Mesothelial cell of epicardium (in vitro differentiated cells): ENCODE results near the gene MIGA2. TPM values are rescaled to one million over a fixed set of nuclear protein-coding genes. Genes with fewer than 3 reads are reported as not detected.

Experiments used
- DNase-seq, 2 experiments: peaks; one replicate each; pipeline ENCODE4 v3.0.0; 2021; ENCODE audit warnings: low spot score in 2 of 2; ENCODE audit not compliant: unreplicated experiment in 2 of 2
- H3K27ac Mint-ChIP-seq: 2 replicates; pipeline ENCODE4 v1.8.0; 2021; ENCODE audit warnings: mixed read lengths
- H3K27me3 Mint-ChIP-seq: 2 replicates; pipeline ENCODE4 v1.8.0; 2021; ENCODE audit warnings: low read depth, mixed read lengths
- H3K36me3 Mint-ChIP-seq: 2 replicates; pipeline ENCODE4 v1.8.0; 2021; ENCODE audit warnings: mixed read lengths
- H3K4me1 Mint-ChIP-seq: 2 replicates; pipeline ENCODE4 v1.8.0; 2021; ENCODE audit warnings: mixed read lengths
- H3K4me3 Mint-ChIP-seq: 2 replicates; pipeline ENCODE4 v1.8.0; 2021; ENCODE audit warnings: mild to moderate bottlenecking, moderate library complexity, mixed read lengths
- H3K9me3 Mint-ChIP-seq: 2 replicates; pipeline ENCODE4 v1.8.0; 2021; ENCODE audit warnings: mixed read lengths
- total RNA-seq: library from RNA; stranded (reverse); gene quantifications from 3 replicates; pipeline ENCODE4 v1.2.1, GENCODE V29; 2021
- TF ChIP-seq, protein P1 (sequence below): fragments of 200-600 bp; sonication (generic); IDR thresholded peaks from one replicate; pipeline ENCODE4 v1.5.0; 2021; ENCODE audit warnings: antibody characterized with exemption; ENCODE audit not compliant: unreplicated experiment

Gene MIGA2
- total RNA-seq, 1 donor from 2014 or later: 37.9 TPM

DNA sequence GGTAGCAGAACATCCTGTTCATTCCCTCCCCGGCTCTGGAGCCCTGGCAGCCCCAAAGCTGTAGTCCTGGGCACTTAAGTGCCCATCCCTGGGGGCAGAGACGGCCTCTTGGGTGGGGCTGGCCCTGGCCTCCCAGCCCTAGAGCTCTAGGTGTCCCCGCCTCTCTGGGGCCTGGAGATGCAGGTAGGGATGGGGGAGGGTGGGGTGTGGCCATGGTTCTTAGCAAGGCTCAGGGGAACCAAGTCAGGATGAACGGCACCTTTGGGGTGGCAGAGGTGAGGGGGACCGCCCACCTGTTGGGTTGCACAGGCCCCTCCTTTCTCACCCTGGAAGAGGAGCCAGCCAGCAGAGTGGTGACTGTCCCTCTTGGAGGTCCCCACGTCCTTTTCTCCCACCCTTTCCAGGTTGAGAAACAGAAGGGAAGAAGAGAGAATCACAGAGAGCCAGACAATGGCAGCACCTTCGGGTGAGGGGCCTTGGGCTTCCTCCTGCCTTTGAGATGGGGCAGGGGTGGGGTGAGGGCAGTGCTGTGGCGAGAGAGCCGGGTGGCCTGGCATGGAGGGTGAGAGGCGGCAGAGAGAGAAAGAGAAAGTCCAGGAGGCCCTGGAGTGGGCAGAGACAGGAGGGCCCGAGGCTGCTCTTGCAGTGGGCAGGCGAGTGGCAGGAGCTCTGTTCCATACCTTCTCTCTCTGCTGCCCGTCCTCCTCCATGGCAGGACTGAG, 71.8 kb downstream of the MIGA2 start:
- Mint-ChIP-seq H3K4me3 (peak overlapping the region; percentile 63), H3K27ac (no peak overlapping the region), H3K36me3 (peaks cover 3% of the 10 kb centered on the region), H3K27me3 (no peaks in the 10 kb centered on the region), H3K4me1 (peaks cover 24% of the 10 kb centered on the region), H3K9me3 (no peaks in the 10 kb centered on the region)
- no peak for DNase-seq
- TF ChIP-seq, protein P1, sequence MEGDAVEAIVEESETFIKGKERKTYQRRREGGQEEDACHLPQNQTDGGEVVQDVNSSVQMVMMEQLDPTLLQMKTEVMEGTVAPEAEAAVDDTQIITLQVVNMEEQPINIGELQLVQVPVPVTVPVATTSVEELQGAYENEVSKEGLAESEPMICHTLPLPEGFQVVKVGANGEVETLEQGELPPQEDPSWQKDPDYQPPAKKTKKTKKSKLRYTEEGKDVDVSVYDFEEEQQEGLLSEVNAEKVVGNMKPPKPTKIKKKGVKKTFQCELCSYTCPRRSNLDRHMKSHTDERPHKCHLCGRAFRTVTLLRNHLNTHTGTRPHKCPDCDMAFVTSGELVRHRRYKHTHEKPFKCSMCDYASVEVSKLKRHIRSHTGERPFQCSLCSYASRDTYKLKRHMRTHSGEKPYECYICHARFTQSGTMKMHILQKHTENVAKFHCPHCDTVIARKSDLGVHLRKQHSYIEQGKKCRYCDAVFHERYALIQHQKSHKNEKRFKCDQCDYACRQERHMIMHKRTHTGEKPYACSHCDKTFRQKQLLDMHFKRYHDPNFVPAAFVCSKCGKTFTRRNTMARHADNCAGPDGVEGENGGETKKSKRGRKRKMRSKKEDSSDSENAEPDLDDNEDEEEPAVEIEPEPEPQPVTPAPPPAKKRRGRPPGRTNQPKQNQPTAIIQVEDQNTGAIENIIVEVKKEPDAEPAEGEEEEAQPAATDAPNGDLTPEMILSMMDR: no peak

DNA sequence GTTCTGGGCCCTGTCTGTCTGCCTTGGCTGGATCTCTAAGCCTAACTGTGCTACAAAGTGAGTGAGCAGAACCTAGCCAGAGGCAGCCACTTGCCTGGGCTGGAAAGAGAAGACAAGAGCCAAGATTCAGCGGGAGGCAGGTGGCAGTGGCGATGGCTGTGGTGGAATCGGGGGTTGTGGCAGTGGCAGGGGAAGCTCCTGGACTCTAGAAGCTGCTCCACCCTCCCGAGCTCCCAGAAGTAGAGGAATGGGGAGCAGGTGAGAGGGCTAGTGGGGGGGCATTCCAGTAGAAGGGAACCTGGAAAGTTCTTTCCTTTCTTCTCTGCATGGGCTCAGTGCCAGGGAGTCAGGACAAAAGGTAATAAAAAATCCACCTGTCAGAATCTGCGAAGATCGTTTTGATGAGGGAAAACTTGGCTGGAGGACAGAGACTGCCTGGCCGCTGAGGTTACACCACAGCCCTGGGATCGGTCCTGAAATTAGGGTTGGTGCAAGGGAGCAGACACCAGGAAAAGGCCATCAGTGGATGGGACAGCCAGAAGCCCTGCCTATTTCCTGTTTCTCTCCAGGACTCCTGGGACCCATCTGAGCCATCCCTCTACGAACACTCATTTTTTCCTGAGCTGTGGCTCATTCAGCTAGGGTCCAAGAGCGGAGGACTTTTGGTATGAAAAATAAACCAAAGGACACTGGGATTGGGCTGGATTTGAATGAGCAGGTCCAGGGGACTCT, 72.5 kb downstream of the MIGA2 start:
- Mint-ChIP-seq H3K36me3 (peaks cover 3% of the 10 kb centered on the region), H3K27me3 (no peaks in the 10 kb centered on the region), H3K4me3 (peak overlapping the region; percentile 63), H3K9me3 (no peaks in the 10 kb centered on the region), H3K4me1 (peaks cover 24% of the 10 kb centered on the region), H3K27ac (peak overlapping the region; percentile 0)
- TF ChIP-seq, protein P1: no peak
- no peak for DNase-seq

DNA sequence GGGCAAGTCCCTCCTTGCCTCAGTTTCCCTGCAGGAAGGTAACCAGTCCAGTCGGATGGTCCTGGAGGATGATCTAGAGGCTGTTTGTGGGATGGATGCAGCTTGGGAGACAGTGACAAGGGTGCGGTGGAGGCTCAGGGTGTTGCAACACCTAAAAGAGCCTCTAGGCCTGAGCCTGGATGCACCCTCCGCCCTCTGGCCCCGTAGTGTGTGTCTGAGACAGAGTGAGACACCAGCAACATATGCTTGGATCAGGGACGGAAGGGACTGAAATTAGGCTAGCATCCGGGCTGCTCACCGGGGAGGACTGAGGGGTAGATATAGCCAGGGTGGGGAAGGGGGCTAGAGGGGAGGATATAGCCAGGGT, 73.1 kb downstream of the MIGA2 start:
- Mint-ChIP-seq H3K27ac (peak overlapping the region; percentile 0), H3K4me1 (peaks cover 26% of the 10 kb centered on the region), H3K36me3 (peaks cover 3% of the 10 kb centered on the region), H3K9me3 (no peaks in the 10 kb centered on the region), H3K4me3 (peak overlapping the region; percentile 63), H3K27me3 (no peaks in the 10 kb centered on the region)
- TF ChIP-seq, protein P1: no peak
- DNase-seq: no peak

DNA sequence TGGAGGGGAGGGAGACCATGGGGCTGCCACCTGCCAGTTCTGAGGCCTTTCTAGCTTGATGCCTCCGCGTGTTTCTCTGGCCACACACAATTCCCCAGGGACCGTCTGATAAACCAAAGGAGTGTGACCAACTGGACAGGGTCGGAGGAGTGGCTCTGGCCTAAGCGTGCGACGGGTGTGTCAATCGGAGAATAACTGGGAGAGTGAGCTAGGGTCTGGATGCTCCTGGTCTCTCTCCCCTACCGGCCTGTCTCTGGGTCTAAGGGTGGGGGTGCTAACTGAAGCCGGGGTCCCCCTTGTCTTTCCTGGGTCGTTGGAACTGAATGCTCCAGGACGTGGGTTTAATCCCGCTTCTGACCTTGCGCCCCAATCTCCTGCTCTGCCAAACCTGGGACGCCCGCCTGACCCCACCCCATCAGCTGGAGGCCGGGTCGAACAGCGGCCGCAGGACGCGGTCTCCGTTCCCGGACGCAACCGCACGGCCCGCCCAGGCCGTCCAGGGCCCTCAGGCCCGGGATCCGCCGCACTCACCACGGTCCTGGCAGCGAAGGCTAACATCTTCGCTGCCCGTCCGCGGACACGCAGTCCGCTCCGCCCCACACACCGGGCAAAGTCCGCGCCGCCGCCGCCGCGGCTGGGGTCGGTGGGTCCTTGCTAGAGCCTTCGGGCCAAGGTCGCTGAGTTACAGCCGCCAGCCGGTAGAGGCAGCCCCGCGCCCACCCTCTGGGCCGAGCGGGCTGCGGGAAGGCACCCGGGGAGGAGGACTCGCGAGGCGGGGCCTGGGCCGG, 73.7 kb downstream of the MIGA2 start:
- Mint-ChIP-seq H3K27me3 (no peaks in the 10 kb centered on the region), H3K4me1 (peaks cover 33% of the 10 kb centered on the region), H3K4me3 (peak overlapping the region; percentile 97), H3K27ac (no peak overlapping the region), H3K9me3 (no peaks in the 10 kb centered on the region), H3K36me3 (peaks cover 3% of the 10 kb centered on the region)
- peak in 1 of 2 experiments; percentile 49 for DNase-seq
- TF ChIP-seq, protein P1: peak; percentile 11

DNA sequence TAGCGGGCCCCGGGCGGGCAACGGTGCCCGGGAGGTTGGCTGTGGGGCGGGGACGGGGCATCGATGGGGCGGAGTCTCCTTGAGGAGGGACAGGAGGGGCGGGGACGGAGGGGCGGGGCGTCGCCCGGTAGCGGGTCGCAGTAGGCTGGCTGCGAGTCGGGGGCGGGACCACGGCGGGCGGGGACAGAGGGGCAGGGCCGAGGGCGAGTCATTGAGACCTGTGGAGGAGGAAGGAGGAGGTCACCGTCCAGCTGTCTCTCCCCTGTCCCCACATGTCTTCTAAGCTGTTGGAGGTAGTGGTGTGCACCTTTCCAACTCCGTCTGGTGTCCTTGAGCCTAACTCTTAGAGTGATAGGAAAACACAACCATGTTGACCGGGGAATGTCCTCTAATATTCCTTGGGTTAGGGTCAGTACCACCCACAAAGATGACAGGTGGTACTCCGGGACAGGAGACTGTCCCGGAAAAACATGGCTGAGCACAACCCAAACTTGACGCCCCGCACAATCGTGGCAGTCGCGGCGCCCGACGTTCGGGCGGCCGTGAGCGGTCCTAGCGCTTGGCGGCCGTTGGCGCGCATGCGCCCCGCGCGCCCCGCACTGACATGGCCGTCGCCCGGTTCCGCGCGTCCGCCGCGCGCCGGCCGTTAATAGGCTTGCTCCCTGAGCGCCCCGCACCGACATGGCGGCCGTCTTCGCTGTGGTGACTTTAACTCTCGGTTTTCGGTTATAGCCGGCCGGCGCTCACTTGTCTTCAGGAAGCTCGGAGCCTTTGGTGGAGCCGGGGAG, 74.5 kb downstream of the MIGA2 start, which contains the start of the genes CRAT and PTPA:
CRAT (minus strand) TSS at position 54 of the 788 bp plus-strand sequence. CDS start 284 bp downstream, outside the sequence.
PTPA (plus strand) TSS at position 676 of the 788 bp plus-strand sequence. CDS start 186 bp downstream, outside the sequence.
- Mint-ChIP-seq H3K36me3 (peaks cover 3% of the 10 kb centered on the region), H3K27ac (peak within 1 kb of the TSS; percentile 97), H3K9me3 (no peaks in the 10 kb centered on the region), H3K27me3 (no peaks in the 10 kb centered on the region), H3K4me3 (peak within 1 kb of the TSS; percentile 97), H3K4me1 (peaks cover 35% of the 10 kb centered on the region)
- DNase-seq: peak; percentile 91 to 92
- TF ChIP-seq, protein P1: no peak
